Loucy (cell line): ENCODE results near the gene INSYN2A.

Source experiments
- H2AFZ ChIP-seq: fragments of 200-600 bp; sonication (generic); 2 replicates; pipeline ENCODE4 v1.6.0; 2016; ENCODE audit warnings: antibody characterized with exemption, mild to moderate bottlenecking, low read length, moderate library complexity
- H3F3A ChIP-seq: fragments of 200-600 bp; 2 replicates; pipeline ENCODE4 v1.6.0; 2016; ENCODE audit warnings: antibody characterized with exemption, low read depth, mild to moderate bottlenecking
- H3K27me3 ChIP-seq: fragments of 200-600 bp; sonication (generic); 2 replicates; pipeline ENCODE4 v1.6.1; 2014; ENCODE audit warnings: low read length, mild to moderate bottlenecking; ENCODE audit not compliant: insufficient read depth, poor library complexity, severe bottlenecking
- H3K36me3 ChIP-seq: fragments of 200-600 bp; sonication (generic); 2 replicates; pipeline ENCODE4 v1.6.1; 2016; ENCODE audit warnings: low read length; ENCODE audit not compliant: insufficient read depth
- H3K4me1 ChIP-seq: fragments of 200-600 bp; sonication (generic); 2 replicates; pipeline ENCODE4 v1.5.1; 2014; ENCODE audit warnings: low read length, mild to moderate bottlenecking; ENCODE audit not compliant: insufficient read depth, poor library complexity, severe bottlenecking
- H3K4me2 ChIP-seq: fragments of 200-600 bp; sonication (generic); 2 replicates; pipeline ENCODE4 v1.6.0; 2014; ENCODE audit warnings: antibody characterized with exemption, low read length, low read depth, mild to moderate bottlenecking; ENCODE audit not compliant: poor library complexity, severe bottlenecking
- H3K4me3 ChIP-seq: fragments of 200-600 bp; sonication (generic); 2 replicates; pipeline ENCODE4 v1.5.1; 2014; ENCODE audit warnings: low read length, mild to moderate bottlenecking, mixed read lengths; ENCODE audit not compliant: poor library complexity, severe bottlenecking
- H3K79me2 ChIP-seq: fragments of 200-600 bp; sonication (generic); 2 replicates; pipeline ENCODE4 v1.6.1; 2014; ENCODE audit warnings: low read length; ENCODE audit not compliant: insufficient read depth
- H3K9ac ChIP-seq: fragments of 200-600 bp; sonication (generic); 2 replicates; pipeline ENCODE4 v1.6.0; 2014; ENCODE audit warnings: mild to moderate bottlenecking, low read depth, low read length, moderate library complexity; ENCODE audit not compliant: poor library complexity, severe bottlenecking
- H3K9me2 ChIP-seq: fragments of 200-600 bp; sonication (generic); replicated peaks from 2 replicates; pipeline ENCODE4 v1.6.1; 2016; ENCODE audit warnings: low read depth, low read length, mixed read lengths
- H3K9me3 ChIP-seq: fragments of 200-600 bp; sonication (generic); 2 replicates; pipeline ENCODE4 v1.6.1; 2014; ENCODE audit warnings: mild to moderate bottlenecking, antibody characterized with exemption, low read length, low read depth; ENCODE audit not compliant: insufficient read depth
- H4K20me1 ChIP-seq: fragments of 200-600 bp; sonication (generic); 2 replicates; pipeline ENCODE4 v1.6.0; 2014; ENCODE audit warnings: antibody characterized with exemption, low read length, mild to moderate bottlenecking; ENCODE audit not compliant: insufficient read depth, poor library complexity, severe bottlenecking
- EZH2phosphoT487 ChIP-seq: fragments of 200-600 bp; IDR thresholded peaks from 2 replicates; pipeline ENCODE4 v1.6.1; 2018; ENCODE audit warnings: antibody characterized with exemption, mild to moderate bottlenecking, moderate library complexity, borderline replicate concordance
- TF ChIP-seq, protein P1 (sequence below): fragments of 200-600 bp; sonication (generic); conservative IDR thresholded peaks from 2 replicates; pipeline ENCODE4 v1.5.1; 2014; ENCODE audit warnings: mild to moderate bottlenecking, antibody characterized with exemption, low read length

The INSYN2A gene

GRCh38 chr10:127151541-127151940 lies 44.9 kb downstream of the INSYN2A start:
- Histone ChIP-seq H3F3A (no peaks in the 10 kb centered on the region), H3K79me2 (no peaks in the 10 kb centered on the region), H2AFZ (no peak overlapping the region), H3K9ac (no peak overlapping the region), H3K9me3 (0 out of 2 replicates have a peak, but pooled peaks cover 6% of the 10 kb centered on the region), H3K27me3 (no peaks in the 10 kb centered on the region), H3K9me2 (no peaks in the 10 kb centered on the region), H3K36me3 (no peaks in the 10 kb centered on the region), H4K20me1 (no peaks in the 10 kb centered on the region), H3K4me1 (no peaks in the 10 kb centered on the region), H3K4me3 (no peak overlapping the region), H3K4me2 (no peak overlapping the region)
- no peak for TF ChIP-seq EZH2phosphoT487
- TF ChIP-seq, protein P1, sequence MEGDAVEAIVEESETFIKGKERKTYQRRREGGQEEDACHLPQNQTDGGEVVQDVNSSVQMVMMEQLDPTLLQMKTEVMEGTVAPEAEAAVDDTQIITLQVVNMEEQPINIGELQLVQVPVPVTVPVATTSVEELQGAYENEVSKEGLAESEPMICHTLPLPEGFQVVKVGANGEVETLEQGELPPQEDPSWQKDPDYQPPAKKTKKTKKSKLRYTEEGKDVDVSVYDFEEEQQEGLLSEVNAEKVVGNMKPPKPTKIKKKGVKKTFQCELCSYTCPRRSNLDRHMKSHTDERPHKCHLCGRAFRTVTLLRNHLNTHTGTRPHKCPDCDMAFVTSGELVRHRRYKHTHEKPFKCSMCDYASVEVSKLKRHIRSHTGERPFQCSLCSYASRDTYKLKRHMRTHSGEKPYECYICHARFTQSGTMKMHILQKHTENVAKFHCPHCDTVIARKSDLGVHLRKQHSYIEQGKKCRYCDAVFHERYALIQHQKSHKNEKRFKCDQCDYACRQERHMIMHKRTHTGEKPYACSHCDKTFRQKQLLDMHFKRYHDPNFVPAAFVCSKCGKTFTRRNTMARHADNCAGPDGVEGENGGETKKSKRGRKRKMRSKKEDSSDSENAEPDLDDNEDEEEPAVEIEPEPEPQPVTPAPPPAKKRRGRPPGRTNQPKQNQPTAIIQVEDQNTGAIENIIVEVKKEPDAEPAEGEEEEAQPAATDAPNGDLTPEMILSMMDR: no peak

DNA sequence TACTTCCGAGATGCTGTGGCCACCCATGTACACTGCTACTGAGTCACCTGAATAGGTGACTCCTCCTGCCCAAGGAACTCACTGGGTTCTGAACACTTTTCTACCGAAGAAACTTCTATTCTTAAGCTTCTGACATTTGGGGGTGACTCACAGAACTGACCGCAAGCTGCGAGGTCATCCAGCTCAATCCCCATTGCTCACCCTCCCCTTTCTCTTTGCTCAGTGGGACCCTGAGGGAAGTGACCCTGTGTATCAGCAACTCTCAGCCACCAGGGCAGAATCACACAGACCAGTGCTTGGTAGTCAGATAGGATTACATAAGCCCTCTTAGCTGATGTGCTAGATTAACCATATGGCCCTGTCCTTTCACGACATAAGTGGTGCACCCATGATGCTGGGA lies 46.3 kb downstream of the INSYN2A start:
- H3F3A ChIP-seq: no peaks in the 10 kb centered on the region
- H3K36me3 ChIP-seq: no peaks in the 10 kb centered on the region
- TF ChIP-seq, protein P1: no peak
- TF ChIP-seq EZH2phosphoT487: no peak

GRCh38 chr10:127149501-127150081 lies 46.8 kb downstream of the INSYN2A start:
- Histone ChIP-seq H4K20me1 (no peaks in the 10 kb centered on the region), H3K36me3 (no peaks in the 10 kb centered on the region), H3K4me3 (no peak overlapping the region), H3K9ac (no peak overlapping the region), H2AFZ (no peak overlapping the region), H3K4me2 (no peak overlapping the region), H3F3A (no peaks in the 10 kb centered on the region), H3K9me3 (peaks cover 11% of the 10 kb centered on the region; the same call in 1 of the 2 replicates), H3K4me1 (no peaks in the 10 kb centered on the region), H3K79me2 (no peaks in the 10 kb centered on the region), H3K27me3 (no peaks in the 10 kb centered on the region), H3K9me2 (no peaks in the 10 kb centered on the region)
- TF ChIP-seq, protein P1: no peak
- no peak for TF ChIP-seq EZH2phosphoT487

More for the DNA sequence above, 46.3 kb downstream of the INSYN2A start:
- H4K20me1 ChIP-seq: no peaks in the 10 kb centered on the region
- H3K27me3 ChIP-seq: no peaks in the 10 kb centered on the region
- H3K9me2 ChIP-seq: no peaks in the 10 kb centered on the region
- no peak overlapping the region for H2AFZ ChIP-seq
- no peak overlapping the region for H3K4me3 ChIP-seq
- no peak overlapping the region for H3K4me2 ChIP-seq
- peaks cover 11% of the 10 kb centered on the region; the same call in 1 of the 2 replicates for H3K9me3 ChIP-seq
- no peaks in the 10 kb centered on the region for H3K79me2 ChIP-seq
- H3K4me1 ChIP-seq: no peaks in the 10 kb centered on the region
- no peak overlapping the region for H3K9ac ChIP-seq
